Mucosa of gallbladder (tissue), 1 donor: ENCODE results near the gene CNTD1. TPM values are rescaled to one million over a fixed set of nuclear protein-coding genes. Genes with fewer than 3 reads are reported as not detected.
"Not testable (repeated sequence)": the region's sequence is repeated elsewhere in the genome, so short reads cannot be mapped to it uniquely, and the experiment has no call there.

ENCODE experiments used
- DNase-seq: peaks from one replicate; pipeline ENCODE4 v3.0.0-alpha.2; 2020; ENCODE audit warnings: low spot score
- total RNA-seq: library from RNA; stranded (reverse); gene quantifications from one replicate; pipeline ENCODE4 v1.2.1, GENCODE V29; 2021
- donor health status: DM: no; HTN: no; CAD: no.

CNTD1 gene
- total RNA-seq, 1 donor from 2014 or later: 0.89 TPM

DNA sequence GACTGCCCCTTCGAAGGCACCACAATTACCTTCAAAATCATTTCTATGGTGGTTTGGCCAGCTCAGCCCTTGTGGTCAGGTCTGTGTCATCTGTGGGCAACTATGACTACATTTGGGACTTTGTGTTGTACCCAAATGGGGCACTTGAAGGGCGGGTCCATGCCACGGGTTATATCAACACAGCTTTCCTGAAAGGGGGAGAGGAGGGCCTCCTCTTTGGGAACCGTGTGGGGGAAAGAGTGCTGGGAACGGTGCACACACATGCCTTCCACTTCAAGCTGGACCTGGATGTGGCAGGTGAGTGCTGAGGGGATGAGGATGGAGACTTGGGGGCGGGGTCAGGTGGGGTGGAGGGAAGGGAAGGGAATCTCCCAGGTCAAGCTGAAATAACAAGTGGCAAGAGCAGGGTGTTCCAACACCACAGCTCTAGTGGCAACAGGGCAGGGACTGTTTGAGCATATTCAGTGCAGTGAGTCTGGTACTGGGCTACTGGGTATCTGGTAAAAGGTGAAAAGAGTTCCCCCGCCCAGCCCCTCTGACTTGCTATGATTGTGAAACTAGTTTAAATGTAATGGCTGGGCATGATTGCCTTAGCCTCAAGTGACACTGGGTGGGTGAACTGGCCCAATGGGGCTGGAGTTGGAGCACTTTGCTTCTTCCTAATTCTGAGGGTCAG lies 47.4 kb downstream of the CNTD1 start:
- DNase-seq: no peak

- DNase-seq: no peak
These were observed 48.1 kb downstream of the CNTD1 start for GRCh38 chr17:42846594-42847280.

DNA sequence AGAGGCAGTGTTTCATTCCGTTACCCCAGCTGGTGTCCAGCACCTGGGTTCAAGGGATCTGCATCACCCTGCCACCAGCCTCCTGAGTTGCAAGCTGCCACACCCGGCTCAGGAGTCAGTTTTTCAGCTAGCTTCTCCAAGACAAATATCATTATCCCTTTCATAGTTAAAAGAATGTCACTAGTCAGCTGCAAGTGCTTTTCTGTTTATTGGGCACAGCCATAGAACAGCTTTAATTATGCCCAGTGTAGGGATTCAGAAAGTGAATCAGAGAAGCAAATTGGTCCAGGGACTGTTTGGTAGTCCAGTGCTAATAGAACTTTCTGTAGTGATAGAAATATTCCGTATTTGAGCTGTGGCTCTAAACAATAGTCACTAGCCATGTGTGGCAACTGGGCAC lies 49.4 kb downstream of the CNTD1 start:
- DNase-seq: no peak

GRCh38 chr17:42849031-42849430 lies 50.4 kb downstream of the CNTD1 start:
- DNase-seq: no peak

GRCh38 chr17:42849451-42850181 lies 51.0 kb downstream of the CNTD1 start:
- no peak for DNase-seq

GRCh38 chr17:42850954-42851353 lies 52.3 kb downstream of the CNTD1 start, which contains the start of gene AOC3:
AOC3 (plus strand) TSS chr17:42851199; CDS start chr17:42851344, 145 bp downstream.
- peak; percentile 26 for DNase-seq

DNA sequence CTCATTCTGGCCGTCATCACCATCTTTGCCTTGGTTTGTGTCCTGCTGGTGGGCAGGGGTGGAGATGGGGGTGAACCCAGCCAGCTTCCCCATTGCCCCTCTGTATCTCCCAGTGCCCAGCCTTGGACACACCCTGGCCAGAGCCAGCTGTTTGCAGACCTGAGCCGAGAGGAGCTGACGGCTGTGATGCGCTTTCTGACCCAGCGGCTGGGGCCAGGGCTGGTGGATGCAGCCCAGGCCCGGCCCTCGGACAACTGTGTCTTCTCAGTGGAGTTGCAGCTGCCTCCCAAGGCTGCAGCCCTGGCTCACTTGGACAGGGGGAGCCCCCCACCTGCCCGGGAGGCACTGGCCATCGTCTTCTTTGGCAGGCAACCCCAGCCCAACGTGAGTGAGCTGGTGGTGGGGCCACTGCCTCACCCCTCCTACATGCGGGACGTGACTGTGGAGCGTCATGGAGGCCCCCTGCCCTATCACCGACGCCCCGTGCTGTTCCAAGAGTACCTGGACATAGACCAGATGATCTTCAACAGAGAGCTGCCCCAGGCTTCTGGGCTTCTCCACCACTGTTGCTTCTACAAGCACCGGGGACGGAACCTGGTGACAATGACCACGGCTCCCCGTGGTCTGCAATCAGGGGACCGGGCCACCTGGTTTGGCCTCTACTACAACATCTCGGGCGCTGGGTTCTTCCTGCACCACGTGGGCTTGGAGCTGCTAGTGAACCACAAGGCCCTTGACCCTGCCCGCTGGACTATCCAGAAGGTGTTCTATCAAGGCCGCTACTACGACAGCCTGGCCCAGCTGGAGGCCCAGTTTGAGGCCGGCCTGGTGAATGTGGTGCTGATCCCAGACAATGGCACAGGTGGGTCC lies 52.9 kb downstream of the CNTD1 start:
- not testable (repeated sequence) for DNase-seq

DNA sequence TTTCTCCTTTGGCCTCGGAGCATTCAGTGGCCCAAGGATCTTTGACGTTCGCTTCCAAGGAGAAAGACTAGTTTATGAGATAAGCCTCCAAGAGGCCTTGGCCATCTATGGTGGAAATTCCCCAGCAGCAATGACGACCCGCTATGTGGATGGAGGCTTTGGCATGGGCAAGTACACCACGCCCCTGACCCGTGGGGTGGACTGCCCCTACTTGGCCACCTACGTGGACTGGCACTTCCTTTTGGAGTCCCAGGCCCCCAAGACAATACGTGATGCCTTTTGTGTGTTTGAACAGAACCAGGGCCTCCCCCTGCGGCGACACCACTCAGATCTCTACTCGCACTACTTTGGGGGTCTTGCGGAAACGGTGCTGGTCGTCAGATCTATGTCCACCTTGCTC lies 53.7 kb downstream of the CNTD1 start:
- DNase-seq: no peak

DNA sequence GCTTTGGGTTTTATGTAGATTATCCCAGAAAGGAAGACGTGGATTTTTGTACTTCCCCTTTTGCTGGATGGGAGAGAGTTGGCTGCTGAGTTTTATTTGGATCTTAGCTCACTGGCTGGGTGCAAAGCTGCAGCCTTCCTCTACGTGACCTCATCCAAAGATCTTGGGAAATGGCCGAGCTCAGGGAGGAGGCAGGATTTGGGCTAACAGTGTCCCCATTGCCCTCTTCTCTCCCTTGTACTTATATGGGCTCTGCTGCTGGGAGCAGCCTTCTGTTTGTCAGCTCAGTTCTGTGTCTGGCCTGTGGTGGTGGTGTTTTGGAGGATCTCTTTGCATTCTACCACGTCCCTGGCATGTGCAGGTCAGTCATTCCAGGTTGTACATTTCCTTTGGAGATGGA lies 54.3 kb downstream of the CNTD1 start:
- peak; percentile 21 for DNase-seq

- no peak for DNase-seq
These were observed 54.9 kb downstream of the CNTD1 start for GRCh38 chr17:42853597-42853967.

GRCh38 chr17:42853968-42854790 lies 55.5 kb downstream of the CNTD1 start:
- no peak for DNase-seq

DNA sequence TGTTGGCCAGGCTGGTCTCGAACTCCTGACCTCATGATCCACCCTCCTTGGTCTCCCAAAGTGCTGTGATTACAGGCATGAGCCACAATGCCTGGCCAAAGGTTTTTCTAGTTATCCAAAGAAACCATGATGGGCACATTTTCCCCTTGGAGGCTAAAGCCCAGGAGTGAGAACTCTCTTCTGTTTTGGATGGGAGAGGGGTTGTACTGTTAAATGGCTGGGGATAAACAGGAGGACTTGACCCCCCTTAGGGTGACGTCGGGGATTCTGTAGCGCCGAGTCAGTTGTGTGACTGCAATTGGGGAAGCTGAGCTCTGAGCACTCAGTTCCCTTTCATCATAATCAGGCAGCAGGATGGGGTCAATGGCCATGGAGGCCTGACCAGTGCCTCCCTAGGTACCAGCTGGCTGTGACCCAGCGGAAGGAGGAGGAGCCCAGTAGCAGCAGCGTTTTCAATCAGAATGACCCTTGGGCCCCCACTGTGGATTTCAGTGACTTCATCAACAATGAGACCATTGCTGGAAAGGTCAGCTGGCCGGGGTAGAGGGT lies 56.5 kb downstream of the CNTD1 start:
- no peak for DNase-seq

- DNase-seq: not testable (repeated sequence)
These were observed 57.4 kb downstream of the CNTD1 start for GRCh38 chr17:42856093-42856492.

GRCh38 chr17:42856516-42856915 lies 57.9 kb downstream of the CNTD1 start:
- not testable (repeated sequence) for DNase-seq

DNA sequence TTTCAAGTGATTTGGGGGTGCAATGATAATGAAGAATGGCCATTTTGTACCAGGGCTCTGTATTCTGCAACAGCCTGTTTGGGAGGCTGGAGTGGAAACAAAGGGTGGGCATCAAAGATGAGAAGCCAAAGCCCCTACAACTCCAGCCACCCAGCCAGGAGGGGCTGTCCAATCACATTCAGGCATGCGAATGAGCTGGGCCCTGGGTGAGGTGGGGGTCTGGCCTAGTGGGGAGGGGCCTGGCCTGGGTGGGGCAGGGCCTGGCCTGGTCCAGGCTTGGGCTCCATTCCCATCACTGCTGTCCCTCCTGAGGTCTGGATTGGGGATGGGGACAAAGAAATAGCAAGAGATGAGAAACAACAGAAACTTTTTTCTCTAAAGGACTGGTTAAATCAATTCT lies 58.7 kb downstream of the CNTD1 start:
- DNase-seq: no peak

Other genes with a start within 250 kb of the CNTD1 start
- 2.4 TPM for gene HSD17B1, start 245.9 kb upstream of the CNTD1 start, total RNA-seq
- gene COASY, start 236.7 kb upstream of the CNTD1 start, total RNA-seq: 84.1 TPM
- gene MLX, start 231.8 kb upstream of the CNTD1 start, total RNA-seq: 54.0 TPM
- gene PSMC3IP, start 221.1 kb upstream of the CNTD1 start, total RNA-seq: 5.1 TPM
- 78.8 TPM for gene RETREG3, start 189.5 kb upstream of the CNTD1 start, total RNA-seq
- gene TUBG1, start 189.2 kb upstream of the CNTD1 start, total RNA-seq: 40.2 TPM
- 30.8 TPM for gene TUBG2, start 139.6 kb upstream of the CNTD1 start, total RNA-seq
- gene PLEKHH3, start 121.9 kb upstream of the CNTD1 start, total RNA-seq: 36.1 TPM
- gene CCR10, start 117.0 kb upstream of the CNTD1 start, total RNA-seq: 0.49 TPM
- 8.1 TPM for gene CNTNAP1, start 116.3 kb upstream of the CNTD1 start, total RNA-seq
- gene EZH1, start 53.8 kb upstream of the CNTD1 start, total RNA-seq: 50.4 TPM
- gene RAMP2, start 37.6 kb upstream of the CNTD1 start, total RNA-seq: 22.7 TPM
- 57.1 TPM for gene VPS25, start 25.4 kb upstream of the CNTD1 start, total RNA-seq
- 0.37 TPM for gene WNK4, start 18.3 kb upstream of the CNTD1 start, total RNA-seq
- gene COA3, start 157 bp upstream of the CNTD1 start, total RNA-seq: 78.0 TPM
- gene BECN1, start 25.4 kb downstream of the CNTD1 start, total RNA-seq: 71.3 TPM
- gene PSME3, start 34.5 kb downstream of the CNTD1 start, total RNA-seq: 88.5 TPM
- 1.4 TPM for gene AOC2, start 45.7 kb downstream of the CNTD1 start, total RNA-seq
- 125 TPM for gene AOC3, start 52.3 kb downstream of the CNTD1 start, total RNA-seq
- 17.3 TPM for gene G6PC1, start 101.9 kb downstream of the CNTD1 start, total RNA-seq
- gene AARSD1, start 165.6 kb downstream of the CNTD1 start, total RNA-seq: 28.2 TPM
- 4.7 TPM for gene PTGES3L, start 181.2 kb downstream of the CNTD1 start, total RNA-seq
- gene RUNDC1, start 181.7 kb downstream of the CNTD1 start, total RNA-seq: 26.0 TPM
- gene RPL27, start 199.6 kb downstream of the CNTD1 start, total RNA-seq: 611 TPM
- 27.0 TPM for gene IFI35, start 207.9 kb downstream of the CNTD1 start, total RNA-seq
- 122 TPM for gene VAT1, start 223.5 kb downstream of the CNTD1 start, total RNA-seq
- gene RND2, start 226.4 kb downstream of the CNTD1 start, total RNA-seq: 2.8 TPM